Smooth muscle cell (in vitro differentiated cells): ENCODE measurements around the gene PHACTR1. TPM values are rescaled to one million over a fixed set of nuclear protein-coding genes. Genes with fewer than 3 reads are reported as not detected.

ENCODE experiments used
- DNase-seq: peaks from one replicate; lab custom pipeline; 2025; ENCODE audit not compliant: unreplicated experiment; lab: John Stamatoyannopoulos, UW
- H2AFZ ChIP-seq: fragments of 200-600 bp; sonication (generic); 2 replicates; pipeline ENCODE4 v1.6.0; 2016; ENCODE audit warnings: antibody characterized with exemption, low read depth, mild to moderate bottlenecking
- H3F3A ChIP-seq: fragments of 200-600 bp; sonication (generic); 2 replicates; pipeline ENCODE4 v1.6.0; 2017; ENCODE audit warnings: antibody characterized with exemption, low read depth
- H3K27ac ChIP-seq: fragments of 200-600 bp; sonication (generic); 2 replicates; pipeline ENCODE4 v1.5.1; 2016; ENCODE audit warnings: low read depth, mild to moderate bottlenecking
- H3K27me3 ChIP-seq: fragments of 200-600 bp; sonication (generic); 2 replicates; pipeline ENCODE4 v1.6.1; 2016; ENCODE audit warnings: low read depth, mild to moderate bottlenecking
- H3K36me3 ChIP-seq: fragments of 200-600 bp; sonication (generic); 2 replicates; pipeline ENCODE4 v1.5.1; 2016; ENCODE audit warnings: low read depth
- H3K4me1 ChIP-seq: fragments of 200-600 bp; sonication (generic); 2 replicates; pipeline ENCODE4 v1.5.1; 2016; ENCODE audit warnings: low read depth
- H3K4me2 ChIP-seq: fragments of 200-600 bp; sonication (generic); 2 replicates; pipeline ENCODE4 v1.6.0; 2016; ENCODE audit warnings: mild to moderate bottlenecking
- H3K4me3 ChIP-seq: fragments of 200-600 bp; sonication (generic); 2 replicates; pipeline ENCODE4 v1.5.1; 2016; ENCODE audit warnings: mild to moderate bottlenecking
- H3K79me2 ChIP-seq: fragments of 200-600 bp; sonication (generic); 2 replicates; pipeline ENCODE4 v1.6.0; 2016; ENCODE audit warnings: low read depth, mild to moderate bottlenecking
- H3K9ac ChIP-seq: fragments of 200-600 bp; sonication (generic); 2 replicates; pipeline ENCODE4 v1.6.0; 2016; ENCODE audit warnings: low read depth
- H3K9me3 ChIP-seq: fragments of 200-600 bp; sonication (generic); replicated peaks from 2 replicates; pipeline ENCODE4 v1.5.1; 2016; ENCODE audit warnings: low read depth
- H4K20me1 ChIP-seq: fragments of 200-600 bp; sonication (generic); 2 replicates; pipeline ENCODE4 v1.6.0; 2016; ENCODE audit warnings: low read depth
- WGBS: methylation state at CpG from one replicate; pipeline ENCODE4 v1.1.7; 2016; ENCODE audit warnings: low lambda C conversion rate; 5-methylcytosine and 5-hydroxymethylcytosine counted together
- polyA plus RNA-seq: library from polyadenylated mRNA; unstranded; fragments of >200 nt; fragmentation: Nextera tagmentation; extraction: Ambion mirVana; gene quantifications from 2 replicates; pipeline ENCODE4 v1.2.1, GENCODE V29; 2016
- total RNA-seq: library from RNA; depleted of rRNA; stranded (reverse); fragments of >200 nt; gene quantifications from 2 replicates; pipeline ENCODE4 v1.2.3, GENCODE V29; 2014
- TF ChIP-seq, protein P1 (sequence below): fragments of 200-600 bp; sonication (generic); IDR thresholded peaks from 2 replicates; pipeline ENCODE4 v1.5.1; 2017; ENCODE audit warnings: borderline replicate concordance, mild to moderate bottlenecking, antibody characterized with exemption; ENCODE audit not compliant: insufficient read depth, poor library complexity, severe bottlenecking

Gene PHACTR1
- total and polyA plus RNA-seq, 2 experiments from 2014 or later: 0.09 to 0.67 TPM

DNA sequence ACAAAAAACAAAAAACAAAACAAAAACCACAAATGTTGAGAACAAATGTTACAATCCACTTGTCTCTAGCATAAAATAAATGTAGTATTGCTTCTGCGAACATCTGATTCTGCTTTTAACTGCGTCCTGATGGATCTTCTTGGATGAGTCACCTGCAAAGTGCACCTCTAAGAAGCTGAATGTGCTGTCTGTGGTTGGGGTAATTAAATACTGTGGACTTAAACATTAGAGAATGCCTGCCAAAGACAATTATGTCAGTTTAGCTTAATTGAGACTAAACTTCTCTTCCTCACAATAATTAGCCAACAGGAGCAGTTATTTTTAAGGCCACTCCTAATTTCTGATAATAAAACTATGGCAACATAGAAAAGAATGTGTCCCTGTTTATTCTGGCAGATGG lies 253.4 kb downstream of the PHACTR1 start:
- no peaks in the 10 kb centered on the region for H3K36me3 ChIP-seq
- H2AFZ ChIP-seq: no peak overlapping the region
- no peak overlapping the region for H3K4me3 ChIP-seq
- no peak overlapping the region for H3K9ac ChIP-seq
- no peaks in the 10 kb centered on the region for H4K20me1 ChIP-seq
- WGBS: 75% methylated on average over 2 of the region's 2 CpGs
- peaks cover 16% of the 10 kb centered on the region for H3K27me3 ChIP-seq
- no peak for DNase-seq
- H3K79me2 ChIP-seq: no peaks in the 10 kb centered on the region
- TF ChIP-seq, protein P1, sequence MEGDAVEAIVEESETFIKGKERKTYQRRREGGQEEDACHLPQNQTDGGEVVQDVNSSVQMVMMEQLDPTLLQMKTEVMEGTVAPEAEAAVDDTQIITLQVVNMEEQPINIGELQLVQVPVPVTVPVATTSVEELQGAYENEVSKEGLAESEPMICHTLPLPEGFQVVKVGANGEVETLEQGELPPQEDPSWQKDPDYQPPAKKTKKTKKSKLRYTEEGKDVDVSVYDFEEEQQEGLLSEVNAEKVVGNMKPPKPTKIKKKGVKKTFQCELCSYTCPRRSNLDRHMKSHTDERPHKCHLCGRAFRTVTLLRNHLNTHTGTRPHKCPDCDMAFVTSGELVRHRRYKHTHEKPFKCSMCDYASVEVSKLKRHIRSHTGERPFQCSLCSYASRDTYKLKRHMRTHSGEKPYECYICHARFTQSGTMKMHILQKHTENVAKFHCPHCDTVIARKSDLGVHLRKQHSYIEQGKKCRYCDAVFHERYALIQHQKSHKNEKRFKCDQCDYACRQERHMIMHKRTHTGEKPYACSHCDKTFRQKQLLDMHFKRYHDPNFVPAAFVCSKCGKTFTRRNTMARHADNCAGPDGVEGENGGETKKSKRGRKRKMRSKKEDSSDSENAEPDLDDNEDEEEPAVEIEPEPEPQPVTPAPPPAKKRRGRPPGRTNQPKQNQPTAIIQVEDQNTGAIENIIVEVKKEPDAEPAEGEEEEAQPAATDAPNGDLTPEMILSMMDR: no peak
- H3K4me2 ChIP-seq: no peak overlapping the region
- no peaks in the 10 kb centered on the region for H3K9me3 ChIP-seq
- no peak overlapping the region for H3K27ac ChIP-seq
- no peaks in the 10 kb centered on the region for H3K4me1 ChIP-seq
- H3F3A ChIP-seq: no peaks in the 10 kb centered on the region

DNA sequence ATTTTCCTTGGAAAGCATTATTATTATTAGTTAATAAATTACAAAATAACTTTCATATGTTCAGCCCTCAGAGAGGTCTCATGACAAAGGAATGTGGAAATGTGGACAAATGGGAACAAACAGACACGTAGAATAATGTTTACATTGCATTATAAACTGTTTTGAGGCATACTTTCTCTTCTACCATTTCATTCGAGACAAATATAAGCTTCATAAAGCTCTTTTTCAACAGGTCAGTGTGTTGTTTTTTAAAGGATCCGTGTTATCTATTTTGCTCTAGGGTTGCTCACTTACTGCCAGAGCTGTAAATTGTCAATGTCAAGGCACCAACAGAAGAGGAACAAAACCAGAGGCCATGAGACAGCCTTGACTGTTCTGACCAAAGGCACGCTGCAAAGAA lies 256.8 kb downstream of the PHACTR1 start:
- Histone ChIP-seq H2AFZ (no peak overlapping the region), H3K9ac (no peak overlapping the region), H3K4me1 (no peaks in the 10 kb centered on the region), H3K79me2 (no peaks in the 10 kb centered on the region), H3K4me2 (peak overlapping the region; percentile 20), H3F3A (no peaks in the 10 kb centered on the region), H3K36me3 (no peaks in the 10 kb centered on the region), H3K27ac (no peak overlapping the region), H3K27me3 (peaks cover 24% of the 10 kb centered on the region), H3K9me3 (no peaks in the 10 kb centered on the region), H3K4me3 (no peak overlapping the region), H4K20me1 (no peaks in the 10 kb centered on the region)
- TF ChIP-seq, protein P1: no peak
- no peak for DNase-seq
- 11% methylated on average over 4 of the region's 4 CpGs for WGBS

DNA sequence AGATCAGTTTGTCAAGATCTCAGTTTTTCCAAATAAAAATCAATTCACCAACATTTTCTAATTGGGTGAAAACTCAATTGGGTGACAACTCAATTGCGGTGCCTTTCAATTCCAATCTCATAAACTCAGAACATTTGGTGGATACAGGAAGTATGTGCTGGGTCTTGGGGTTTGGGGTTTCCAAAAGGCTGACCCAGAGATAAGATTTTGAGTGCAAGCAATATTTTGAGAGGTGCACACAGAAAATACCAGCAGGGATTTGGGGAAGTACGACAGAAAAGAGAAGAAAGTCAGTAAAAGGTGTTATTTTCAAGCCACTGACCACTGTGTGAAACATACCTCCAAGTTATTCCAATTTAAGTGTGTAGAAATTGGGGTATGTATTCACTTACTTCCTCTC lies 258.0 kb downstream of the PHACTR1 start:
- WGBS: 90% methylated on average over 2 of the region's 2 CpGs

DNA sequence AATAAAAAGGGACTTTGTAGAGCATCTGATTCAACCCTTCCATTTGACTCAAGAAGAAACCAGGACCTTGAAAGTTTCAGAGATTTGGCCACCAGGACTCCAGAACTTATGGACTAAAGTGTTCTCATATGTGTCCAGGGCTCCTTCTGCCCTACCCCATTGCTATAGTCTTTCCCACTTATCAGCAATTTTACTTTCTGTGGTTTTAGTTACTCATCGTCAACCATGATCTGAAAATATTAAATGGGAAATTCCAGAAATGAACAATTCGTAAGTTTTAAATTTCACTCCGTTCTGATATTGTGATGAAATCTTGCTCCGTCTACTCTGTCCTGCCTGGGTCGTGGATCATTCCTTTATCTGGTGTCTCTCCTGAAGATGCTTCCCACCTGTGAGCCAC lies 259.8 kb downstream of the PHACTR1 start:
- H3K9me3 ChIP-seq: no peaks in the 10 kb centered on the region
- H3K27me3 ChIP-seq: peaks cover 24% of the 10 kb centered on the region
- TF ChIP-seq, protein P1: no peak
- H3K4me1 ChIP-seq: no peaks in the 10 kb centered on the region
- no peak overlapping the region for H2AFZ ChIP-seq
- H3K36me3 ChIP-seq: no peaks in the 10 kb centered on the region
- H3K79me2 ChIP-seq: no peaks in the 10 kb centered on the region
- no peak for DNase-seq
- no peak overlapping the region for H3K4me2 ChIP-seq
- H4K20me1 ChIP-seq: no peaks in the 10 kb centered on the region
- H3F3A ChIP-seq: no peaks in the 10 kb centered on the region
- H3K9ac ChIP-seq: no peak overlapping the region
- 91% methylated on average over 5 of the region's 5 CpGs for WGBS
- H3K4me3 ChIP-seq: no peak overlapping the region
- no peak overlapping the region for H3K27ac ChIP-seq

More for the DNA sequence above, 258.0 kb downstream of the PHACTR1 start:
- Histone ChIP-seq H3K4me1 (no peaks in the 10 kb centered on the region), H2AFZ (no peak overlapping the region), H3K36me3 (no peaks in the 10 kb centered on the region), H3K9ac (no peak overlapping the region), H3F3A (no peaks in the 10 kb centered on the region), H3K27ac (no peak overlapping the region), H3K79me2 (no peaks in the 10 kb centered on the region), H3K9me3 (no peaks in the 10 kb centered on the region), H3K4me3 (no peak overlapping the region), H3K27me3 (peaks cover 24% of the 10 kb centered on the region), H4K20me1 (no peaks in the 10 kb centered on the region), H3K4me2 (no peak overlapping the region)
- TF ChIP-seq, protein P1: no peak
- no peak for DNase-seq
